Measurements from ENCODE around the gene PRKG1. TPM values are rescaled to one million over a fixed set of nuclear protein-coding genes. Genes with fewer than 3 reads are reported as not detected.
A peak's percentile ranks its signal among the peaks of the same experiment; 100 is the strongest.

PRKG1 gene
- total RNA-seq, 1 experiment from 2014 or later: 0.09 TPM

DNA sequence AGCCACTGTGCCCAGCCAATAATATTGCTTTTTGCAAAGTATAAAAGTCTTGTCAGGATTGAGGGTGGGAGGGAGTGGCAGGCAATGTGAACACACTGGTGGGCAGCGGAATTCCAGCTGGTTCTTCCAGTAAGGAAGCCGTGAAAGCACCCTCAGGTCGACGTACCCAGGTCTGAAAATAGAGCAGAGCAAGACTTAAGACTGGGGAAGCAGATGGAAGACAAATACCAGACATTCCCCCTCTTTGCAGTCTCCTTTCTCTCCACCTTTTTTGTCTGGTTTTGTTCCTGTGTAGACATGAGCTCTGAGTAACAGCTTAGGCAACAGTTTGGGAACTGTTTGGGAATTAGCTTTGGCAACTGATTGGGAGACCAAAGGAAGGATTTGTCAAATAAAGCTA lies 642.7 kb downstream of the PRKG1 start:
- CTCF ChIA-PET: interaction anchor here (0.6 kb wide), 1 partner anchor 26 kb away, joined by 4 read pairs; no protein-coding TSS in a partner anchor
- Mint-ChIP-seq H3K9me3 (ENCODE audit: unreplicated experiment) (peaks cover 13% of the 10 kb centered on the region), H3K27me3 (ENCODE audit: insufficient read depth, unreplicated experiment) (peaks cover 2% of the 10 kb centered on the region), H3K27ac (ENCODE audit: unreplicated experiment) (no peak overlapping the region), H3K36me3 (ENCODE audit: insufficient read depth, unreplicated experiment) (no peaks in the 10 kb centered on the region), H3K4me3 (ENCODE audit: unreplicated experiment) (no peak overlapping the region), H3K4me1 (ENCODE audit: low read depth, unreplicated experiment) (peaks cover 15% of the 10 kb centered on the region)
- peaks cover 15% of the 10 kb centered on the region for H3K4me1 ChIP-seq
- POLR2A ChIA-PET: no interaction called here
- H3K4me3 ChIP-seq (ENCODE audit: low read depth, low read length): no peak overlapping the region
- no TSS peak for BruUV-seq (replicated peaks)
- H3K27me3 ChIP-seq (replicated peaks; ENCODE audit: control insufficient read depth, insufficient read depth, low read length): no peaks in the 10 kb centered on the region
- intact Hi-C loops (cut with micrococcal nuclease; ENCODE audit: unreplicated experiment): no loop called here
- no peak for DNase-seq
- TF ChIP-seq, protein P1, sequence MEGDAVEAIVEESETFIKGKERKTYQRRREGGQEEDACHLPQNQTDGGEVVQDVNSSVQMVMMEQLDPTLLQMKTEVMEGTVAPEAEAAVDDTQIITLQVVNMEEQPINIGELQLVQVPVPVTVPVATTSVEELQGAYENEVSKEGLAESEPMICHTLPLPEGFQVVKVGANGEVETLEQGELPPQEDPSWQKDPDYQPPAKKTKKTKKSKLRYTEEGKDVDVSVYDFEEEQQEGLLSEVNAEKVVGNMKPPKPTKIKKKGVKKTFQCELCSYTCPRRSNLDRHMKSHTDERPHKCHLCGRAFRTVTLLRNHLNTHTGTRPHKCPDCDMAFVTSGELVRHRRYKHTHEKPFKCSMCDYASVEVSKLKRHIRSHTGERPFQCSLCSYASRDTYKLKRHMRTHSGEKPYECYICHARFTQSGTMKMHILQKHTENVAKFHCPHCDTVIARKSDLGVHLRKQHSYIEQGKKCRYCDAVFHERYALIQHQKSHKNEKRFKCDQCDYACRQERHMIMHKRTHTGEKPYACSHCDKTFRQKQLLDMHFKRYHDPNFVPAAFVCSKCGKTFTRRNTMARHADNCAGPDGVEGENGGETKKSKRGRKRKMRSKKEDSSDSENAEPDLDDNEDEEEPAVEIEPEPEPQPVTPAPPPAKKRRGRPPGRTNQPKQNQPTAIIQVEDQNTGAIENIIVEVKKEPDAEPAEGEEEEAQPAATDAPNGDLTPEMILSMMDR (IDR thresholded peaks at IDR 0.05; ENCODE audit: insufficient read depth in 1 of 2, low read depth in 1 of 2, low read length in 1 of 2, severe bottlenecking in 1 of 2, unreplicated experiment in 1 of 2): no peak
- H3K36me3 ChIP-seq (ENCODE audit: control insufficient read depth, insufficient read depth, low read length): no peaks in the 10 kb centered on the region
- H3K9me3 ChIP-seq: no peaks in the 10 kb centered on the region

DNA sequence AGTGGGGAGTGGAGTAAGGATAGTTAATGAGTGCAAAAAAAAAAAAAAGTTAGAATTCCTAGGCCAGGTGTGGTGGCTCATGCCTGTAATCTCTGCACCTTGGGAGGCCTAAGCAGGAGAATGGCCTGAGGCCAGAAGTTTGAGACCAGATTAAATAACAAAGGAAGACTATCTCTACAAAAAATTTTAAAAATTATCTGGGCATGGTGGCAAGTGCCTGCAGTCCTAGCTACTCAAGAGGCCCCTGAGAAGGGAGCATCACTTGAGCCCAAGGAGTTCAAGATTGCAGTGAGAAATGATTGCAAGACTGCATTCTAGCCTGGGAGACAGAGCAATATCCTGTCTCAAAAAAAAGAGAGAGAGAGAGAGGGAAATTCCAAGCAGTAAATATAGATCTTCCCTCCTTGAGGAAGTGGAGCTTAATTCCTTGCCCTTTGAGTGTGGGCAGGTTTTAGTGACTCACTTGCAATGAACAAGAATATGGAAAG lies 644.6 kb downstream of the PRKG1 start:
- no TSS peak for BruUV-seq (replicated peaks)
- Mint-ChIP-seq H3K36me3 (ENCODE audit: insufficient read depth, unreplicated experiment) (no peaks in the 10 kb centered on the region), H3K9me3 (ENCODE audit: unreplicated experiment) (peaks cover 13% of the 10 kb centered on the region), H3K4me3 (ENCODE audit: unreplicated experiment) (no peak overlapping the region), H3K4me1 (ENCODE audit: low read depth, unreplicated experiment) (peaks cover 15% of the 10 kb centered on the region), H3K27me3 (ENCODE audit: insufficient read depth, unreplicated experiment) (no peaks in the 10 kb centered on the region), H3K27ac (ENCODE audit: unreplicated experiment) (peak overlapping the region; percentile 13)
- Histone ChIP-seq H3K27me3 (replicated peaks; ENCODE audit: control insufficient read depth, insufficient read depth, low read length) (no peaks in the 10 kb centered on the region), H3K4me3 (ENCODE audit: low read depth, low read length) (no peak overlapping the region), H3K36me3 (ENCODE audit: control insufficient read depth, insufficient read depth, low read length) (no peaks in the 10 kb centered on the region), H3K9me3 (no peaks in the 10 kb centered on the region), H3K4me1 (peaks cover 15% of the 10 kb centered on the region)
- TF ChIP-seq, protein P1 (IDR thresholded peaks at IDR 0.05; ENCODE audit: insufficient read depth in 1 of 2, low read depth in 1 of 2, low read length in 1 of 2, severe bottlenecking in 1 of 2, unreplicated experiment in 1 of 2): no peak
- POLR2A ChIA-PET: no interaction called here
- CTCF ChIA-PET: interaction anchor here (1.3 kb wide), 1 partner anchor 11 kb away, joined by 3 read pairs; no protein-coding TSS in a partner anchor
- intact Hi-C loops (cut with micrococcal nuclease; ENCODE audit: unreplicated experiment): loop anchor here (1.0 kb wide), 1 partner anchor 11 kb away; no protein-coding TSS in a partner anchor
- DNase-seq: peak; percentile 57 to 80

DNA sequence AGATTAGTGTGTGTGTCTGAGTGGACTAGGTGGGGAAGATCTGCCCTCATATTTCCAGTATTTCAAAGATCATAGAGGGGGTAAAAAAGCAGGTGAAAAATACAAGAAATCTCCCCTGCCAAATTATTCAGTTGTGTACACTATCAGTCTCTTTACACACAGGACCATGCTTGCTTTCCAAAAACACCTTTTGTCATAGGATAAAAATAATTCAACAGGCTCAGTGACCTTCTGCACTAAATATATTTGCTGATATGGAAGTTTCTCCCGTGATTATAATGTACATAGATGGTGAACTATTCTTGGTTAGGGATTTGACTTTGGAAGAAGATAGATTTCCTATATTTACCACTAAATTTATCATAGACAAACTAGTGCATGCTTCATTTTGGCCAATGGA lies 649.8 kb downstream of the PRKG1 start:
- POLR2A ChIA-PET: no interaction called here
- H3K4me3 Mint-ChIP-seq (ENCODE audit: unreplicated experiment): no peak overlapping the region
- H3K27me3 Mint-ChIP-seq (ENCODE audit: insufficient read depth, unreplicated experiment): no peaks in the 10 kb centered on the region
- H3K36me3 ChIP-seq (ENCODE audit: control insufficient read depth, insufficient read depth, low read length): no peaks in the 10 kb centered on the region
- BruUV-seq (replicated peaks): no TSS peak
- no peaks in the 10 kb centered on the region for H3K36me3 Mint-ChIP-seq (ENCODE audit: insufficient read depth, unreplicated experiment)
- no peaks in the 10 kb centered on the region for H3K9me3 ChIP-seq
- no peaks in the 10 kb centered on the region for H3K27me3 ChIP-seq (replicated peaks; ENCODE audit: control insufficient read depth, insufficient read depth, low read length)
- no peak overlapping the region for H3K27ac Mint-ChIP-seq (ENCODE audit: unreplicated experiment)
- H3K4me1 ChIP-seq: peaks cover 12% of the 10 kb centered on the region
- H3K4me1 Mint-ChIP-seq (ENCODE audit: low read depth, unreplicated experiment): peaks cover 10% of the 10 kb centered on the region
- H3K9me3 Mint-ChIP-seq (ENCODE audit: unreplicated experiment): no peaks in the 10 kb centered on the region
- intact Hi-C loops (cut with micrococcal nuclease; ENCODE audit: unreplicated experiment): no loop called here
- DNase-seq: no peak
- TF ChIP-seq, protein P1 (IDR thresholded peaks at IDR 0.05; ENCODE audit: insufficient read depth in 1 of 2, low read depth in 1 of 2, low read length in 1 of 2, severe bottlenecking in 1 of 2, unreplicated experiment in 1 of 2): no peak
- no peak overlapping the region for H3K4me3 ChIP-seq (ENCODE audit: low read depth, low read length)
- CTCF ChIA-PET: no interaction called here

All from Caco-2 (cell line).